Cardiac fibroblast (primary cell): Measurements from ENCODE around the gene RGL4.
"Not testable (repeated sequence)": the region's sequence is repeated elsewhere in the genome, so short reads cannot be mapped to it uniquely, and the experiment has no call there.

Experiments used
- DNase-seq, 2 donors: peaks; one replicate each; pipeline versions ENCODE4 v3.0.0 to v3.0.0-alpha.2; 2010; ENCODE audit warnings: low read depth in 2 of 2
- H3K4me3 ChIP-seq, 2 donors: replicated peaks in 1 of 2; 1 replicate in 1 of 2; 2 replicates in 1 of 2; pipeline ENCODE4 v1.5.1; 2011; ENCODE audit warnings: low read depth in 2 of 2, low read length in 2 of 2, mild to moderate bottlenecking in 2 of 2, moderate library complexity in 1 of 2
- CTCF ChIP-seq: IDR thresholded peaks from one replicate; pipeline ENCODE4 v1.5.1; 2011; ENCODE audit warnings: low read depth, mild to moderate bottlenecking, low read length, inconsistent platforms

RGL4 gene

GRCh38 chr22:23675502-23676415 lies 15.1 kb upstream of the RGL4 start:
- DNase-seq, result peak in 1 of 2 donors; percentile 31
- TF ChIP-seq CTCF, result no peak
- no peak overlapping the region for H3K4me3 ChIP-seq

- DNase-seq, result not testable (repeated sequence)
Observed at GRCh38 chr22:23676841-23677700, 13.7 kb upstream of the RGL4 start.

GRCh38 chr22:23677701-23677995 lies 13.2 kb upstream of the RGL4 start:
- no peak for TF ChIP-seq CTCF
- no peak for DNase-seq
- no peak overlapping the region for H3K4me3 ChIP-seq

More at GRCh38 chr22:23676841-23677700, 13.7 kb upstream of the RGL4 start:
- H3K4me3 ChIP-seq, result not testable (repeated sequence)

GRCh38 chr22:23678133-23678532 lies 12.7 kb upstream of the RGL4 start:
- H3K4me3 ChIP-seq, result no peak overlapping the region
- TF ChIP-seq CTCF, result no peak
- DNase-seq, result no peak

- no peak for TF ChIP-seq CTCF
- DNase-seq, result no peak
- H3K4me3 ChIP-seq, result no peak overlapping the region
Observed at GRCh38 chr22:23681026-23681809, 9.6 kb upstream of the RGL4 start.

GRCh38 chr22:23682077-23682476 lies 8.7 kb upstream of the RGL4 start:
- no peak for DNase-seq
- H3K4me3 ChIP-seq, result no peak overlapping the region
- TF ChIP-seq CTCF, result no peak
